D721Med (cell line): ENCODE measurements around the gene PARP8.
"Not testable (repeated sequence)": the region's sequence is repeated elsewhere in the genome, so short reads cannot be mapped to it uniquely, and the experiment has no call there.

Experiments
- DNase-seq: peaks from one replicate; pipeline ENCODE4 v3.0.0; 2011; ENCODE audit warnings: low spot score; ENCODE audit not compliant: insufficient read length
- FAIRE-seq: peaks from 2 replicates; lab custom pipeline; 2011; peaks lifted over from hg19 to GRCh38; lab: Jason Lieb, UNC
- CTCF ChIP-seq: IDR thresholded peaks from 2 replicates; pipeline ENCODE4 v1.5.1; 2012; ENCODE audit warnings: mild to moderate bottlenecking, control low read depth; ENCODE audit not compliant: insufficient read depth; ENCODE audit errors: missing control alignments

PARP8 gene

GRCh38 chr5:50666261-50667022 is at the start of gene PARP8:
Gene PARP8, plus strand, starts transcription at chr5:50666637. Its CDS starts 459 bp downstream, at chr5:50667096.
- DNase-seq (no peak), FAIRE-seq (no peak)
- TF ChIP-seq CTCF: no peak

GRCh38 chr5:50623666-50624065 is 42.8 kb upstream of the PARP8 start:
- TF ChIP-seq CTCF: no peak
- DNase-seq: no peak
- no peak for FAIRE-seq

- FAIRE-seq, DNase-seq: not testable (repeated sequence)
These were observed 31.6 kb upstream of the PARP8 start for GRCh38 chr5:50634866-50635265.

- not testable (repeated sequence) for FAIRE-seq, DNase-seq
These were observed 28.9 kb upstream of the PARP8 start for GRCh38 chr5:50637576-50637975.

- TF ChIP-seq CTCF: no peak
- FAIRE-seq: no peak
- no peak for DNase-seq
These were observed 19.8 kb upstream of the PARP8 start for GRCh38 chr5:50646591-50646990.

GRCh38 chr5:50647726-50648125 is 18.7 kb upstream of the PARP8 start:
- TF ChIP-seq CTCF: no peak
- FAIRE-seq: no peak
- no peak for DNase-seq

- TF ChIP-seq CTCF: no peak
- no peak for FAIRE-seq
- DNase-seq: no peak
These were observed 12.5 kb upstream of the PARP8 start for GRCh38 chr5:50653946-50654345.

GRCh38 chr5:50655067-50655809 is 11.2 kb upstream of the PARP8 start:
- TF ChIP-seq CTCF: no peak
- FAIRE-seq: no peak
- DNase-seq: no peak
